Panc1 (cell line): Measurements from ENCODE around the gene MIER3. TPM values are rescaled to one million over a fixed set of nuclear protein-coding genes. Genes with fewer than 3 reads are reported as not detected.

Experiments
- ATAC-seq: fragments of 200-7000 bp; cut with Tn5 transposase; 2 replicates; pipeline ENCODE4 v1.9.1; 2020; ENCODE audit warnings: mild to moderate bottlenecking, moderate library complexity
- BruUV-seq: library from RNA; stranded (reverse); fragments of 400-500 nt; replicated peaks from 2 replicates; lab custom pipeline; 2021; lab: Mats Ljungman, UMichigan
- CTCF ChIA-PET: fragments of 300-600 bp; sonication (Branson Sonifier 250); formaldehyde crosslinking; loops from one replicate; lab custom pipeline; 2022; ENCODE audit warnings: antibody characterized with exemption; lab: Charles Lee
- POLR2A ChIA-PET: fragments of 300-600 bp; sonication (Branson Sonifier 250); formaldehyde crosslinking; loops from one replicate; lab custom pipeline; 2022; ENCODE audit warnings: antibody characterized with exemption; lab: Charles Lee
- DNase-seq: peaks from one replicate; pipeline ENCODE4 v3.0.0-alpha.2; 2010; ENCODE audit warnings: low read depth, low spot score
- H3K27ac ChIP-seq: 2 replicates; pipeline ENCODE4 v1.5.1; 2011; ENCODE audit warnings: mild to moderate bottlenecking, low read length, inconsistent platforms
- H3K27me3 ChIP-seq: fragments of 200-500 bp; sonication (Bioruptor generic); 2 replicates; pipeline ENCODE4 v1.6.0; 2014; ENCODE audit warnings: low read length, inconsistent platforms; ENCODE audit not compliant: control insufficient read depth, insufficient read depth
- H3K36me3 ChIP-seq: fragments of 200-500 bp; sonication (Bioruptor generic); 2 replicates; pipeline ENCODE4 v1.5.1; 2014; ENCODE audit warnings: inconsistent platforms, mild to moderate bottlenecking, low read length, moderate library complexity; ENCODE audit not compliant: control insufficient read depth, insufficient read depth
- H3K4me1 ChIP-seq: 2 replicates; pipeline ENCODE4 v1.5.1; 2011; ENCODE audit warnings: inconsistent platforms, mild to moderate bottlenecking, low read length, moderate library complexity; ENCODE audit not compliant: control insufficient read depth, insufficient read depth
- H3K4me3 ChIP-seq, 2 experiments: 2 replicates each; pipeline ENCODE4 v1.5.1; 2011 to 2012; ENCODE audit warnings: low read depth in 2 of 2, low read length in 2 of 2, mild to moderate bottlenecking in 2 of 2, inconsistent platforms in 1 of 2, moderate library complexity in 1 of 2
- H3K9me3 ChIP-seq: fragments of 200-500 bp; sonication (Bioruptor generic); 2 replicates; pipeline ENCODE4 v1.5.1; 2014; ENCODE audit warnings: low read depth, mild to moderate bottlenecking, inconsistent platforms, low read length, moderate library complexity; ENCODE audit not compliant: control insufficient read depth, insufficient read depth
- POLR2AphosphoS5 ChIP-seq: IDR thresholded peaks from 2 replicates; pipeline ENCODE4 v1.6.1; 2012; ENCODE audit warnings: mild to moderate bottlenecking, low read depth, low read length, moderate library complexity
- SIN3A ChIP-seq: IDR thresholded peaks from 2 replicates; pipeline ENCODE4 v1.6.1; 2012; ENCODE audit warnings: low read depth, mild to moderate bottlenecking, low read length, moderate library complexity, borderline replicate concordance; ENCODE audit not compliant: insufficient read depth
- TCF7L2 ChIP-seq: IDR thresholded peaks from 2 replicates; pipeline ENCODE4 v1.6.1; 2011; ENCODE audit warnings: mild to moderate bottlenecking, low read depth, low read length, inconsistent platforms
- in situ Hi-C: cut with HindIII; loops from 2 replicates; pipeline ENCODE4 v1.10.0; 2016; ENCODE audit warnings: low sequenced_read_pairs, low pct_unique_long_range_greater_than_20kb
- intact Hi-C: fragments of 100-400 bp; cut with micrococcal nuclease; formaldehyde crosslinking; loops from one replicate; pipeline ENCODE4 v1.10.0; 2022; ENCODE audit not compliant: unreplicated experiment
- total RNA-seq: library from RNA; stranded (reverse); gene quantifications from one replicate; pipeline ENCODE4 v1.2.1, GENCODE V29; 2021; ENCODE audit not compliant: unreplicated experiment
- TF ChIP-seq, protein P1 (sequence below), 2 experiments: IDR thresholded peaks; 2 replicates each; pipeline ENCODE4 v1.6.1; 2011 to 2012; ENCODE audit warnings: low read depth in 2 of 2, control low read depth in 1 of 2, low read length in 1 of 2, mild to moderate bottlenecking in 1 of 2, moderate library complexity in 1 of 2; ENCODE audit not compliant: insufficient read depth in 1 of 2
- TF ChIP-seq, protein P2 (sequence below): fragments of 450-650 bp; IDR thresholded peaks from 2 replicates; pipeline ENCODE4 v1.5.1; 2017; ENCODE audit warnings: mild to moderate bottlenecking

The MIER3 gene
- total RNA-seq, 1 experiment from 2014 or later = 29.7 TPM

DNA sequence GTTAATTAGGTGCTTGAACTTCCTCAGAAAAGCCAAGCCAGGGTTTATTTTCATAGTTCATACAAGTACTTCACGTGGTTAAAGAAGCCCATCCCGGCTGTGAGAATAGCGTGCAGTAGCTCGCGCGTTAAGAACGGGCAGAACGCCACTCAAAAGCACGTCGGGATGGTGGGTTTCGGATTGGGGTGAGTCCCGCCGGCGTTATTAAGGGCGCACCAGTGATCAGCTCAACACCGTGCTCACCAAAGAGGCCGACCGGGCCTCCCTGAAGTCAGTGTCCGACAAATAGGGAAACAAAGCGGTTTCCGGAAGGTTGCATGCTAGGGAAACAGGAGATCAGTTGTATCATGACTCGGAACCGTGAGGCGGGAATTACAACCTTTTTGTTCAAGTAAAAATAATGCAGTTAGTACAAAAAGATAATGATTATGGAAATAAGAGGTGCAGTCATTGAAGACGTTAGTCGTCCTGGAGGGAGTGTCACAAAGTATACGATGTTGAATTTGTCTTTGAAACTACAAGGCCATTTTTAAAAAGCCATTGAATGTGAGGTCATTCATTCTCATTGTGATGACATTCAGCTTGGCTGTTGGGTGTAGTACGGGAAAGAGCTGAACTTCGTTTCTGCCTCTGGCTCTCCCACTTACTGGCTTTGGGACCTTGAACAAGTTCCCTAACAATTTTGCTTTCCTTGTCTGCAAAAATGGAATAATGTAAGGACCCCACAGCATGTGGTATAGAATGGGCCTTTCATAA, 41.5 kb downstream of the MIER3 start:
- no peak for DNase-seq

DNA sequence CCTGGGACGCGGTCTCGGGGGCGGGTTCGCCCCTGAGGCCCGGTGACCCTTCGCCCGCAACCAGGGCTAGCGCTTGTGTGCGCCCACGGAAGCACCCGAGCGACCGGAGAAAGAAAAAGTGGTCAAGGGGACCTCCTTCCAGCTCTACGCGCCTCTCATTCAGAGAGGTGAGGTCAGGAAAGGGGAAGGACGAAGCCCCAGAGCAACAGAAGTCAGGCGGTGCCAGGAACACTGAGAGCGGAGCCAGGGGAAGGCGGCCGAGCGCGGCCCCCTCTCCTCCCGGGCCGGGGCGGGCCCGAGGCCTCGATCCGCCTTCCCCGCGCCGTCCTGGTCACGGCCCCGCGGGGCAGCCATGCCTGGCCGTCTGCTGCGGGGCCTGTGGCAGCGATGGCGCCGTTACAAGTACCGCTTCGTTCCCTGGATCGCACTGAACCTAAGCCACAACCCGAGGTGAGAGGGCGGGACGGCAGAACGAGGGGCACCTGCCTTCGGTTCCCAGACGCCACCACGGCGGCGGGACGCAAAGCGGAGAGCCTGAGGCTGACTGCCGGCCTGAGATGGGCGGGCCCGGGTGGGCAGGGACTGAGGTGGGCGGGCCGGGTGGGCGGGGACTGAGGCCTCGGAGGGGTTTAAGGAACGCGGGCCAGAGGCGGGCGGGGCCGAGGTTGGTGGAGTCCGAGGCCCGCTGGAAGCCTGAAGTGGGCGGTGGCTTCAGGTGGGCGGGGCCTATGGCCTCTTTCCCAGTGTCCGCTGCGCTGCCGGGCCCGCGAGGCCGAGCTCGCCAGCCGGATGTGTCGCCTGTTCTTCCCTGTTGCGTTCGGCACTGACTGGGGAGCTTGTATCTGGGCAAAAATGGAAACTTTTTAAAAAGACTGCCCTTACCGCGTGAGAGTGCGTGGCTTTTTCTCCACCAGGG, 42.4 kb downstream of the MIER3 start, which contains the start of gene SETD9:
TSS of gene SETD9 (plus strand) at position 303 of the 916 bp plus-strand sequence. CDS start at position 353, 50 bp downstream.
- Histone ChIP-seq H3K36me3 (no peaks in the 10 kb centered on the region; the same call in 1 of the 2 replicates), H3K27ac (peak within 1 kb of the TSS; percentile 97), H3K9me3 (no peaks in the 10 kb centered on the region), H3K4me3 (peak within 1 kb of the TSS; percentile 77 to 98), H3K4me1 (peaks cover 14% of the 10 kb centered on the region), H3K27me3 (no peaks in the 10 kb centered on the region)
- ChIA-PET POLR2A (interaction anchor here (0.5 to 0.7 kb wide), 4 partner anchors 327 to 986 kb away, joined by 3 to 5 read pairs (median 3); no protein-coding TSS in a partner anchor), CTCF (interaction anchor here (0.9 kb wide), 1 partner anchor 229 kb away, joined by 6 read pairs; no protein-coding TSS in a partner anchor)
- in situ Hi-C loops (no loop called here), intact Hi-C loops (loop anchor here (5.0 kb wide), 1 partner anchor 368 kb away; no protein-coding TSS in a partner anchor)
- DNase-seq (peak; percentile 82), ATAC-seq (peak; percentile 96)
- TF ChIP-seq POLR2AphosphoS5 (peak; percentile 95), TCF7L2 (peak; percentile 28; the same call in 1 of the 2 replicates), SIN3A (peak; percentile 65; the same call in 1 of the 2 replicates)
- TF ChIP-seq, protein P1, sequence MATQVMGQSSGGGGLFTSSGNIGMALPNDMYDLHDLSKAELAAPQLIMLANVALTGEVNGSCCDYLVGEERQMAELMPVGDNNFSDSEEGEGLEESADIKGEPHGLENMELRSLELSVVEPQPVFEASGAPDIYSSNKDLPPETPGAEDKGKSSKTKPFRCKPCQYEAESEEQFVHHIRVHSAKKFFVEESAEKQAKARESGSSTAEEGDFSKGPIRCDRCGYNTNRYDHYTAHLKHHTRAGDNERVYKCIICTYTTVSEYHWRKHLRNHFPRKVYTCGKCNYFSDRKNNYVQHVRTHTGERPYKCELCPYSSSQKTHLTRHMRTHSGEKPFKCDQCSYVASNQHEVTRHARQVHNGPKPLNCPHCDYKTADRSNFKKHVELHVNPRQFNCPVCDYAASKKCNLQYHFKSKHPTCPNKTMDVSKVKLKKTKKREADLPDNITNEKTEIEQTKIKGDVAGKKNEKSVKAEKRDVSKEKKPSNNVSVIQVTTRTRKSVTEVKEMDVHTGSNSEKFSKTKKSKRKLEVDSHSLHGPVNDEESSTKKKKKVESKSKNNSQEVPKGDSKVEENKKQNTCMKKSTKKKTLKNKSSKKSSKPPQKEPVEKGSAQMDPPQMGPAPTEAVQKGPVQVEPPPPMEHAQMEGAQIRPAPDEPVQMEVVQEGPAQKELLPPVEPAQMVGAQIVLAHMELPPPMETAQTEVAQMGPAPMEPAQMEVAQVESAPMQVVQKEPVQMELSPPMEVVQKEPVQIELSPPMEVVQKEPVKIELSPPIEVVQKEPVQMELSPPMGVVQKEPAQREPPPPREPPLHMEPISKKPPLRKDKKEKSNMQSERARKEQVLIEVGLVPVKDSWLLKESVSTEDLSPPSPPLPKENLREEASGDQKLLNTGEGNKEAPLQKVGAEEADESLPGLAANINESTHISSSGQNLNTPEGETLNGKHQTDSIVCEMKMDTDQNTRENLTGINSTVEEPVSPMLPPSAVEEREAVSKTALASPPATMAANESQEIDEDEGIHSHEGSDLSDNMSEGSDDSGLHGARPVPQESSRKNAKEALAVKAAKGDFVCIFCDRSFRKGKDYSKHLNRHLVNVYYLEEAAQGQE (IDR thresholded peaks at IDR 0.05; ENCODE audit: insufficient read depth in 1 of 2, low read depth in 2 of 2, low read length in 1 of 2) = 0 out of 4 replicates have a peak, but pooled peaks of 1 of the 2 experiments have one; percentile 8
- TF ChIP-seq, protein P2, sequence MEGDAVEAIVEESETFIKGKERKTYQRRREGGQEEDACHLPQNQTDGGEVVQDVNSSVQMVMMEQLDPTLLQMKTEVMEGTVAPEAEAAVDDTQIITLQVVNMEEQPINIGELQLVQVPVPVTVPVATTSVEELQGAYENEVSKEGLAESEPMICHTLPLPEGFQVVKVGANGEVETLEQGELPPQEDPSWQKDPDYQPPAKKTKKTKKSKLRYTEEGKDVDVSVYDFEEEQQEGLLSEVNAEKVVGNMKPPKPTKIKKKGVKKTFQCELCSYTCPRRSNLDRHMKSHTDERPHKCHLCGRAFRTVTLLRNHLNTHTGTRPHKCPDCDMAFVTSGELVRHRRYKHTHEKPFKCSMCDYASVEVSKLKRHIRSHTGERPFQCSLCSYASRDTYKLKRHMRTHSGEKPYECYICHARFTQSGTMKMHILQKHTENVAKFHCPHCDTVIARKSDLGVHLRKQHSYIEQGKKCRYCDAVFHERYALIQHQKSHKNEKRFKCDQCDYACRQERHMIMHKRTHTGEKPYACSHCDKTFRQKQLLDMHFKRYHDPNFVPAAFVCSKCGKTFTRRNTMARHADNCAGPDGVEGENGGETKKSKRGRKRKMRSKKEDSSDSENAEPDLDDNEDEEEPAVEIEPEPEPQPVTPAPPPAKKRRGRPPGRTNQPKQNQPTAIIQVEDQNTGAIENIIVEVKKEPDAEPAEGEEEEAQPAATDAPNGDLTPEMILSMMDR = no peak
- no TSS peak for BruUV-seq

More for the DNA sequence above, 41.5 kb downstream of the MIER3 start:
- Histone ChIP-seq H3K9me3 (no peaks in the 10 kb centered on the region), H3K36me3 (peaks cover 4% of the 10 kb centered on the region; the same call in 1 of the 2 replicates), H3K27me3 (no peaks in the 10 kb centered on the region), H3K4me3 (peak overlapping the region; percentile 77 to 98), H3K27ac (peak overlapping the region; percentile 97), H3K4me1 (peaks cover 14% of the 10 kb centered on the region)
- intact Hi-C loops (no loop called here), in situ Hi-C loops (no loop called here)
- POLR2A ChIA-PET = interaction anchor here (0.5 to 0.6 kb wide), 2 partner anchors 333 to 987 kb away, joined by 3 read pairs; no protein-coding TSS in a partner anchor
- ATAC-seq = peak; percentile 26
- no TSS peak for BruUV-seq
- CTCF ChIA-PET = interaction anchor here (0.6 to 0.9 kb wide), 3 partner anchors 171 to 1676 kb away, joined by 3 to 6 read pairs (median 4); no protein-coding TSS in a partner anchor
- TF ChIP-seq TCF7L2 = no peak; the same call in 1 of the 2 replicates
- TF ChIP-seq, protein P1 (IDR thresholded peaks at IDR 0.05; ENCODE audit: insufficient read depth in 1 of 2, low read depth in 2 of 2, low read length in 1 of 2) = no peak
- TF ChIP-seq SIN3A = no peak; the same call in 1 of the 2 replicates
- TF ChIP-seq POLR2AphosphoS5 = no peak
- TF ChIP-seq, protein P2 = no peak
